K562 (cell line): ENCODE data around the gene ARL2. TPM values are rescaled to one million over a fixed set of nuclear protein-coding genes. Genes with fewer than 3 reads are reported as not detected.

Source experiments
- ARHGAP35 ChIP-seq: fragments of 450-650 bp; IDR thresholded peaks from 2 replicates; pipeline ENCODE4 v1.6.1; 2018; ENCODE audit not compliant: partially characterized antibody
- CBFB ChIP-seq: sonication (generic); formaldehyde crosslinking; IDR thresholded peaks from 2 replicates; pipeline ENCODE4 v1.4.0; 2020; ENCODE audit warnings: mild to moderate bottlenecking, missing genetic modification reagents
- EP400 ChIP-seq: fragments of 450-650 bp; IDR thresholded peaks from 2 replicates; pipeline ENCODE4 v1.6.1; 2017; ENCODE audit warnings: antibody characterized with exemption, mild to moderate bottlenecking, moderate library complexity
- POU5F1 ChIP-seq: fragments of 150-350 bp; IDR thresholded peaks from 2 replicates; pipeline ENCODE4 v1.6.1; 2014; ENCODE audit warnings: borderline replicate concordance, low read length, low read depth, mild to moderate bottlenecking; ENCODE audit not compliant: partially characterized antibody
- SIX5 ChIP-seq, 2 experiments: IDR thresholded peaks; 2 replicates each; pipeline ENCODE4 v1.6.1; 2011; ENCODE audit warnings: low read length in 2 of 2, borderline replicate concordance in 1 of 2, low read depth in 1 of 2, mild to moderate bottlenecking in 1 of 2, moderate library complexity in 1 of 2; ENCODE audit not compliant: insufficient read depth in 1 of 2
- polyA plus RNA-seq, 8 experiments: library from polyadenylated mRNA; depleted of rRNA in 4 of 8; stranded (reverse) in 5 of 8; unstranded in 3 of 8; fragments of >200 nt; fragmentation: Nextera tagmentation in 2 of 8; fragmentation: Illumina TruSeq in 1 of 8; extraction: Ambion mirVana in 2 of 8; extraction: Trizol in 1 of 8; gene quantifications; 2 replicates each; pipeline versions ENCODE4 v1.2.1 to v1.2.3, GENCODE V29; 2011 to 2014; ENCODE audit warnings: inconsistent platforms in 1 of 8, missing spikeins in 1 of 8
- total RNA-seq, 7 experiments: library from RNA; depleted of rRNA in 6 of 7; stranded (reverse); fragments of >200 nt in 6 of 7; fragmentation: Illumina TruSeq in 2 of 7; extraction: Trizol in 2 of 7; gene quantifications; 2 replicates each; pipeline versions ENCODE4 v1.2.1 to v1.2.3, GENCODE V29; 2011 to 2021; ENCODE audit warnings: low replicate concordance in 1 of 7
- TF ChIP-seq, protein P1 (sequence below): sonication (generic); formaldehyde crosslinking; IDR thresholded peaks from 2 replicates; pipeline ENCODE4 v1.8.1; 2023; ENCODE audit warnings: mild to moderate bottlenecking, missing genetic modification reagents
- TF ChIP-seq, protein P2 (sequence below): fragments of 250-450 bp; sonication (Bioruptor Pico); IDR thresholded peaks from 2 replicates; pipeline ENCODE4 v1.8.0; 2021; ENCODE audit warnings: mild to moderate bottlenecking, moderate library complexity
- TF ChIP-seq, protein P3 (sequence below): fragments of 250-450 bp; sonication (Bioruptor Pico); IDR thresholded peaks from 2 replicates; pipeline ENCODE4 v1.4.0; 2020
- TF ChIP-seq, protein P4 (sequence below): sonication (generic); formaldehyde crosslinking; IDR thresholded peaks from 2 replicates; pipeline ENCODE4 v1.5.0; 2020; ENCODE audit warnings: missing genetic modification reagents
- TF ChIP-seq, protein P5 (sequence below): fragments of 200-800 bp; sonication (Bioruptor generic); IDR thresholded peaks from 2 replicates; pipeline ENCODE4 v1.6.1; 2017; ENCODE audit warnings: missing genetic modification characterization, missing compliant biosample characterization
- TF ChIP-seq, protein P6 (sequence below): fragments of 450-650 bp; IDR thresholded peaks from 2 replicates; pipeline ENCODE4 v1.7.1; 2018; ENCODE audit warnings: mild to moderate bottlenecking, low read depth; ENCODE audit not compliant: partially characterized antibody
- TF ChIP-seq, protein P7 (sequence below): sonication (generic); formaldehyde crosslinking; IDR thresholded peaks from 2 replicates; pipeline ENCODE4 v1.8.0; 2022; ENCODE audit warnings: mild to moderate bottlenecking, missing genetic modification reagents

Gene ARL2
- total and polyA plus RNA-seq, 9 of the 15 experiments (the other 6 are each of a cell fraction or from before 2014, with no cell fraction given): 5.7 to 154 (median 92.2) TPM

DNA sequence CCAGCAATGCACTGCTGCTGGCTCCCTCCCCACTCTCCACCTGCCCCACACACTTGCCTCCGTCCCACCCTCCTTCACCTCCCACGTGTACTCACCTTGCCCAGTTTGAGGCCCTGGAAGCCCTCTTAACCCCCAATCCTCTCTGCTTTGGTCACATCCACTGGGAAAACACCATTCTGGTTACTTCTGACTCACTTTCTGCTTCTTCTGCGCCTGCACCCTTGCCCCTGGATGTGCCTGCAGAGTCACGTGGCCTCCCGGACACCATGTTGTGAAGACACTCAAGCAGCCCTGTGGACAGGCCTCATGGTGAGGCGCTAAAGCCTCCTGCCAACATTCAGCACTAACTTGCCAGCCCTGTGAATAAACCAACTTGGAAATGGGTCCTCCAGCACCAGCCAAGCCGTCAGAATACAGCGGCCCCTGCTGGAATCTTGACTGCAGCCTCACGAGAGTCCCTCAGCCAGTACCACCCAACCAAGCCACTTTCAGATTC lies 47.0 kb downstream of the ARL2 start (continued):
- TF ChIP-seq CBFB (CRISPR knock-in tag) (no peak), EP400 (no peak), POU5F1 (no peak), SIX5 (IDR thresholded peaks at IDR 0.05; ENCODE audit: borderline replicate concordance in 1 of 2, insufficient read depth in 1 of 2, low read depth in 1 of 2, low read length in 2 of 2) (no peak), ARHGAP35 (no peak)
- TF ChIP-seq, protein P1, sequence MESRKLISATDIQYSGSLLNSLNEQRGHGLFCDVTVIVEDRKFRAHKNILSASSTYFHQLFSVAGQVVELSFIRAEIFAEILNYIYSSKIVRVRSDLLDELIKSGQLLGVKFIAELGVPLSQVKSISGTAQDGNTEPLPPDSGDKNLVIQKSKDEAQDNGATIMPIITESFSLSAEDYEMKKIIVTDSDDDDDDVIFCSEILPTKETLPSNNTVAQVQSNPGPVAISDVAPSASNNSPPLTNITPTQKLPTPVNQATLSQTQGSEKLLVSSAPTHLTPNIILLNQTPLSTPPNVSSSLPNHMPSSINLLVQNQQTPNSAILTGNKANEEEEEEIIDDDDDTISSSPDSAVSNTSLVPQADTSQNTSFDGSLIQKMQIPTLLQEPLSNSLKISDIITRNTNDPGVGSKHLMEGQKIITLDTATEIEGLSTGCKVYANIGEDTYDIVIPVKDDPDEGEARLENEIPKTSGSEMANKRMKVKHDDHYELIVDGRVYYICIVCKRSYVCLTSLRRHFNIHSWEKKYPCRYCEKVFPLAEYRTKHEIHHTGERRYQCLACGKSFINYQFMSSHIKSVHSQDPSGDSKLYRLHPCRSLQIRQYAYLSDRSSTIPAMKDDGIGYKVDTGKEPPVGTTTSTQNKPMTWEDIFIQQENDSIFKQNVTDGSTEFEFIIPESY (CRISPR knock-in tag): peak; percentile 59
- TF ChIP-seq, protein P2, sequence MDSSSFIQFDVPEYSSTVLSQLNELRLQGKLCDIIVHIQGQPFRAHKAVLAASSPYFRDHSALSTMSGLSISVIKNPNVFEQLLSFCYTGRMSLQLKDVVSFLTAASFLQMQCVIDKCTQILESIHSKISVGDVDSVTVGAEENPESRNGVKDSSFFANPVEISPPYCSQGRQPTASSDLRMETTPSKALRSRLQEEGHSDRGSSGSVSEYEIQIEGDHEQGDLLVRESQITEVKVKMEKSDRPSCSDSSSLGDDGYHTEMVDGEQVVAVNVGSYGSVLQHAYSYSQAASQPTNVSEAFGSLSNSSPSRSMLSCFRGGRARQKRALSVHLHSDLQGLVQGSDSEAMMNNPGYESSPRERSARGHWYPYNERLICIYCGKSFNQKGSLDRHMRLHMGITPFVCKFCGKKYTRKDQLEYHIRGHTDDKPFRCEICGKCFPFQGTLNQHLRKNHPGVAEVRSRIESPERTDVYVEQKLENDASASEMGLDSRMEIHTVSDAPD: no peak
- TF ChIP-seq, protein P3, sequence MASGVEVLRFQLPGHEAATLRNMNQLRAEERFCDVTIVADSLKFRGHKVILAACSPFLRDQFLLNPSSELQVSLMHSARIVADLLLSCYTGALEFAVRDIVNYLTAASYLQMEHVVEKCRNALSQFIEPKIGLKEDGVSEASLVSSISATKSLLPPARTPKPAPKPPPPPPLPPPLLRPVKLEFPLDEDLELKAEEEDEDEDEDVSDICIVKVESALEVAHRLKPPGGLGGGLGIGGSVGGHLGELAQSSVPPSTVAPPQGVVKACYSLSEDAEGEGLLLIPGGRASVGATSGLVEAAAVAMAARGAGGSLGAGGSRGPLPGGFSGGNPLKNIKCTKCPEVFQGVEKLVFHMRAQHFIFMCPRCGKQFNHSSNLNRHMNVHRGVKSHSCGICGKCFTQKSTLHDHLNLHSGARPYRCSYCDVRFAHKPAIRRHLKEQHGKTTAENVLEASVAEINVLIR: no peak
- TF ChIP-seq, protein P4, sequence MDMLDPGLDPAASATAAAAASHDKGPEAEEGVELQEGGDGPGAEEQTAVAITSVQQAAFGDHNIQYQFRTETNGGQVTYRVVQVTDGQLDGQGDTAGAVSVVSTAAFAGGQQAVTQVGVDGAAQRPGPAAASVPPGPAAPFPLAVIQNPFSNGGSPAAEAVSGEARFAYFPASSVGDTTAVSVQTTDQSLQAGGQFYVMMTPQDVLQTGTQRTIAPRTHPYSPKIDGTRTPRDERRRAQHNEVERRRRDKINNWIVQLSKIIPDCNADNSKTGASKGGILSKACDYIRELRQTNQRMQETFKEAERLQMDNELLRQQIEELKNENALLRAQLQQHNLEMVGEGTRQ: peak; percentile 68
- TF ChIP-seq, protein P5, sequence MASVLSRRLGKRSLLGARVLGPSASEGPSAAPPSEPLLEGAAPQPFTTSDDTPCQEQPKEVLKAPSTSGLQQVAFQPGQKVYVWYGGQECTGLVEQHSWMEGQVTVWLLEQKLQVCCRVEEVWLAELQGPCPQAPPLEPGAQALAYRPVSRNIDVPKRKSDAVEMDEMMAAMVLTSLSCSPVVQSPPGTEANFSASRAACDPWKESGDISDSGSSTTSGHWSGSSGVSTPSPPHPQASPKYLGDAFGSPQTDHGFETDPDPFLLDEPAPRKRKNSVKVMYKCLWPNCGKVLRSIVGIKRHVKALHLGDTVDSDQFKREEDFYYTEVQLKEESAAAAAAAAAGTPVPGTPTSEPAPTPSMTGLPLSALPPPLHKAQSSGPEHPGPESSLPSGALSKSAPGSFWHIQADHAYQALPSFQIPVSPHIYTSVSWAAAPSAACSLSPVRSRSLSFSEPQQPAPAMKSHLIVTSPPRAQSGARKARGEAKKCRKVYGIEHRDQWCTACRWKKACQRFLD (CRISPR knock-in tag): no peak
- TF ChIP-seq, protein P6, sequence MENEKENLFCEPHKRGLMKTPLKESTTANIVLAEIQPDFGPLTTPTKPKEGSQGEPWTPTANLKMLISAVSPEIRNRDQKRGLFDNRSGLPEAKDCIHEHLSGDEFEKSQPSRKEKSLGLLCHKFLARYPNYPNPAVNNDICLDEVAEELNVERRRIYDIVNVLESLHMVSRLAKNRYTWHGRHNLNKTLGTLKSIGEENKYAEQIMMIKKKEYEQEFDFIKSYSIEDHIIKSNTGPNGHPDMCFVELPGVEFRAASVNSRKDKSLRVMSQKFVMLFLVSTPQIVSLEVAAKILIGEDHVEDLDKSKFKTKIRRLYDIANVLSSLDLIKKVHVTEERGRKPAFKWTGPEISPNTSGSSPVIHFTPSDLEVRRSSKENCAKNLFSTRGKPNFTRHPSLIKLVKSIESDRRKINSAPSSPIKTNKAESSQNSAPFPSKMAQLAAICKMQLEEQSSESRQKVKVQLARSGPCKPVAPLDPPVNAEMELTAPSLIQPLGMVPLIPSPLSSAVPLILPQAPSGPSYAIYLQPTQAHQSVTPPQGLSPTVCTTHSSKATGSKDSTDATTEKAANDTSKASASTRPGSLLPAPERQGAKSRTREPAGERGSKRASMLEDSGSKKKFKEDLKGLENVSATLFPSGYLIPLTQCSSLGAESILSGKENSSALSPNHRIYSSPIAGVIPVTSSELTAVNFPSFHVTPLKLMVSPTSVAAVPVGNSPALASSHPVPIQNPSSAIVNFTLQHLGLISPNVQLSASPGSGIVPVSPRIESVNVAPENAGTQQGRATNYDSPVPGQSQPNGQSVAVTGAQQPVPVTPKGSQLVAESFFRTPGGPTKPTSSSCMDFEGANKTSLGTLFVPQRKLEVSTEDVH: no peak
- TF ChIP-seq, protein P7, sequence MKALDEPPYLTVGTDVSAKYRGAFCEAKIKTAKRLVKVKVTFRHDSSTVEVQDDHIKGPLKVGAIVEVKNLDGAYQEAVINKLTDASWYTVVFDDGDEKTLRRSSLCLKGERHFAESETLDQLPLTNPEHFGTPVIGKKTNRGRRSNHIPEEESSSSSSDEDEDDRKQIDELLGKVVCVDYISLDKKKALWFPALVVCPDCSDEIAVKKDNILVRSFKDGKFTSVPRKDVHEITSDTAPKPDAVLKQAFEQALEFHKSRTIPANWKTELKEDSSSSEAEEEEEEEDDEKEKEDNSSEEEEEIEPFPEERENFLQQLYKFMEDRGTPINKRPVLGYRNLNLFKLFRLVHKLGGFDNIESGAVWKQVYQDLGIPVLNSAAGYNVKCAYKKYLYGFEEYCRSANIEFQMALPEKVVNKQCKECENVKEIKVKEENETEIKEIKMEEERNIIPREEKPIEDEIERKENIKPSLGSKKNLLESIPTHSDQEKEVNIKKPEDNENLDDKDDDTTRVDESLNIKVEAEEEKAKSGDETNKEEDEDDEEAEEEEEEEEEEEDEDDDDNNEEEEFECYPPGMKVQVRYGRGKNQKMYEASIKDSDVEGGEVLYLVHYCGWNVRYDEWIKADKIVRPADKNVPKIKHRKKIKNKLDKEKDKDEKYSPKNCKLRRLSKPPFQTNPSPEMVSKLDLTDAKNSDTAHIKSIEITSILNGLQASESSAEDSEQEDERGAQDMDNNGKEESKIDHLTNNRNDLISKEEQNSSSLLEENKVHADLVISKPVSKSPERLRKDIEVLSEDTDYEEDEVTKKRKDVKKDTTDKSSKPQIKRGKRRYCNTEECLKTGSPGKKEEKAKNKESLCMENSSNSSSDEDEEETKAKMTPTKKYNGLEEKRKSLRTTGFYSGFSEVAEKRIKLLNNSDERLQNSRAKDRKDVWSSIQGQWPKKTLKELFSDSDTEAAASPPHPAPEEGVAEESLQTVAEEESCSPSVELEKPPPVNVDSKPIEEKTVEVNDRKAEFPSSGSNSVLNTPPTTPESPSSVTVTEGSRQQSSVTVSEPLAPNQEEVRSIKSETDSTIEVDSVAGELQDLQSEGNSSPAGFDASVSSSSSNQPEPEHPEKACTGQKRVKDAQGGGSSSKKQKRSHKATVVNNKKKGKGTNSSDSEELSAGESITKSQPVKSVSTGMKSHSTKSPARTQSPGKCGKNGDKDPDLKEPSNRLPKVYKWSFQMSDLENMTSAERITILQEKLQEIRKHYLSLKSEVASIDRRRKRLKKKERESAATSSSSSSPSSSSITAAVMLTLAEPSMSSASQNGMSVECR (CRISPR knock-in tag): no peak
